ENCODE measurements around the gene TPK1. TPM values are rescaled to one million over a fixed set of nuclear protein-coding genes. Genes with fewer than 3 reads are reported as not detected.

Gene TPK1
- total RNA-seq, 1 experiment from 2014 or later: 3.3 TPM

GRCh38 chr7:144650439-144650838 is 185.4 kb downstream of the TPK1 start:
- BruUV-seq (replicated peaks): no TSS peak

GRCh38 chr7:144649120-144649519 is 186.7 kb downstream of the TPK1 start:
- ATAC-seq (no peak), DNase-seq (ENCODE audit: low read depth, low spot score) (no peak)
- H3K36me3 ChIP-seq (ENCODE audit: control insufficient read depth, insufficient read depth, low read length): no peaks in the 10 kb centered on the region
- ChIA-PET CTCF (no interaction called here), POLR2A (no interaction called here)
- intact Hi-C loops (cut with micrococcal nuclease; ENCODE audit: unreplicated experiment): no loop called here
- no peak overlapping the region for H3K27ac ChIP-seq (ENCODE audit: low read length)
- no peak overlapping the region for H3K4me3 ChIP-seq (ENCODE audit: low read depth in 2 of 2, low read length in 2 of 2)
- no peaks in the 10 kb centered on the region for H3K9me3 ChIP-seq (ENCODE audit: control insufficient read depth, insufficient read depth, low read depth, low read length)
- TF ChIP-seq POLR2AphosphoS5 (IDR thresholded peaks at IDR 0.05; ENCODE audit: low read depth, low read length) (no peak), CTCF (IDR thresholded peaks at IDR 0.05) (no peak), TCF7L2 (IDR thresholded peaks at IDR 0.05; ENCODE audit: low read depth, low read length) (no peak), REST (IDR thresholded peaks at IDR 0.05; ENCODE audit: insufficient read depth in 1 of 2, low read depth in 2 of 2, low read length in 1 of 2) (no peak), SIN3A (IDR thresholded peaks at IDR 0.05; ENCODE audit: borderline replicate concordance, insufficient read depth, low read depth, low read length) (no peak)
- H3K4me1 ChIP-seq (ENCODE audit: control insufficient read depth, insufficient read depth, low read length): no peaks in the 10 kb centered on the region
- in situ Hi-C loops (cut with HindIII; ENCODE audit: low pct_unique_long_range_greater_than_20kb, low sequenced_read_pairs): no loop called here
- BruUV-seq (replicated peaks): no TSS peak
- H3K27me3 ChIP-seq (ENCODE audit: control insufficient read depth, insufficient read depth, low read length): no peaks in the 10 kb centered on the region

More at GRCh38 chr7:144650439-144650838, 185.4 kb downstream of the TPK1 start:
- TF ChIP-seq POLR2AphosphoS5 (IDR thresholded peaks at IDR 0.05; ENCODE audit: low read depth, low read length): no peak
- intact Hi-C loops (cut with micrococcal nuclease; ENCODE audit: unreplicated experiment) (no loop called here), in situ Hi-C loops (cut with HindIII; ENCODE audit: low pct_unique_long_range_greater_than_20kb, low sequenced_read_pairs) (no loop called here)
- DNase-seq (ENCODE audit: low read depth, low spot score) (no peak), ATAC-seq (no peak)
- CTCF ChIA-PET: no interaction called here
- no peaks in the 10 kb centered on the region for H3K4me1 ChIP-seq (ENCODE audit: control insufficient read depth, insufficient read depth, low read length)
- H3K4me3 ChIP-seq (ENCODE audit: low read depth in 2 of 2, low read length in 2 of 2): no peak overlapping the region
- POLR2A ChIA-PET: no interaction called here
- no peaks in the 10 kb centered on the region for H3K27me3 ChIP-seq (ENCODE audit: control insufficient read depth, insufficient read depth, low read length)
- H3K9me3 ChIP-seq (ENCODE audit: control insufficient read depth, insufficient read depth, low read depth, low read length): no peaks in the 10 kb centered on the region
- H3K27ac ChIP-seq (ENCODE audit: low read length): no peak overlapping the region
- no peaks in the 10 kb centered on the region for H3K36me3 ChIP-seq (ENCODE audit: control insufficient read depth, insufficient read depth, low read length)

- DNase-seq (ENCODE audit: low read depth, low spot score) (no peak), ATAC-seq (no peak)
- no peaks in the 10 kb centered on the region for H3K9me3 ChIP-seq (ENCODE audit: control insufficient read depth, insufficient read depth, low read depth, low read length)
- no peak overlapping the region for H3K27ac ChIP-seq (ENCODE audit: low read length)
- POLR2A ChIA-PET: no interaction called here
- CTCF ChIA-PET: no interaction called here
- no peaks in the 10 kb centered on the region for H3K4me1 ChIP-seq (ENCODE audit: control insufficient read depth, insufficient read depth, low read length)
- H3K4me3 ChIP-seq (ENCODE audit: low read depth in 2 of 2, low read length in 2 of 2): no peak overlapping the region
- in situ Hi-C loops (cut with HindIII; ENCODE audit: low pct_unique_long_range_greater_than_20kb, low sequenced_read_pairs) (no loop called here), intact Hi-C loops (cut with micrococcal nuclease; ENCODE audit: unreplicated experiment) (no loop called here)
- H3K27me3 ChIP-seq (ENCODE audit: control insufficient read depth, insufficient read depth, low read length): no peaks in the 10 kb centered on the region
- no TSS peak for BruUV-seq (replicated peaks)
- no peaks in the 10 kb centered on the region for H3K36me3 ChIP-seq (ENCODE audit: control insufficient read depth, insufficient read depth, low read length)
- no peak for TF ChIP-seq CTCF (IDR thresholded peaks at IDR 0.05)
- TF ChIP-seq TCF7L2 (IDR thresholded peaks at IDR 0.05; ENCODE audit: low read depth, low read length): no peak
- no peak for TF ChIP-seq POLR2AphosphoS5 (IDR thresholded peaks at IDR 0.05; ENCODE audit: low read depth, low read length)
- no peak for TF ChIP-seq SIN3A (IDR thresholded peaks at IDR 0.05; ENCODE audit: borderline replicate concordance, insufficient read depth, low read depth, low read length)
- TF ChIP-seq REST (IDR thresholded peaks at IDR 0.05; ENCODE audit: insufficient read depth in 1 of 2, low read depth in 2 of 2, low read length in 1 of 2): no peak
These were observed 194.3 kb downstream of the TPK1 start for GRCh38 chr7:144641389-144642044.

Data from Panc1 (cell line).